Measurements from ENCODE around the gene EID1. TPM values are rescaled to one million over a fixed set of nuclear protein-coding genes. Genes with fewer than 3 reads are reported as not detected.
"Not testable (repeated sequence)": the region's sequence is repeated elsewhere in the genome, so short reads cannot be mapped to it uniquely, and the experiment has no call there.

The EID1 gene
- polyA plus RNA-seq (2012; ENCODE audit: missing spikeins): 94.7 TPM

- TF ChIP-seq POLR2AphosphoS5 (IDR thresholded peaks at IDR 0.05; ENCODE audit: low read depth, low read length) (peak; percentile 83), TAF1 (IDR thresholded peaks at IDR 0.05; ENCODE audit: borderline replicate concordance, low read depth, low read length) (peak; percentile 63; the same call in 1 of the 2 replicates), POLR2A (IDR thresholded peaks at IDR 0.05; ENCODE audit: low read depth, low read length) (peak; percentile 83)
- FAIRE-seq (peak; percentile 97), DNase-seq (ENCODE audit: insufficient read length) (peak; percentile 61)
Measured at GRCh38 chr15:48877630-48878595, at the start of gene EID1. Gene EID1, plus strand, starts transcription at chr15:48878134. Its CDS starts 43 bp downstream, at chr15:48878177.

- TF ChIP-seq POLR2A (IDR thresholded peaks at IDR 0.05; ENCODE audit: low read depth, low read length) (no peak), POLR2AphosphoS5 (IDR thresholded peaks at IDR 0.05; ENCODE audit: low read depth, low read length) (no peak), TAF1 (IDR thresholded peaks at IDR 0.05; ENCODE audit: borderline replicate concordance, low read depth, low read length) (no peak)
- DNase-seq (ENCODE audit: insufficient read length) (no peak), FAIRE-seq (no peak)
Measured at GRCh38 chr15:48828471-48828870, 49.5 kb upstream of the EID1 start.

- DNase-seq (ENCODE audit: insufficient read length) (no peak), FAIRE-seq (no peak)
- no peak for TF ChIP-seq POLR2AphosphoS5 (IDR thresholded peaks at IDR 0.05; ENCODE audit: low read depth, low read length)
- no peak for TF ChIP-seq TAF1 (IDR thresholded peaks at IDR 0.05; ENCODE audit: borderline replicate concordance, low read depth, low read length)
- no peak for TF ChIP-seq POLR2A (IDR thresholded peaks at IDR 0.05; ENCODE audit: low read depth, low read length)
Measured at GRCh38 chr15:48828906-48829305, 49.0 kb upstream of the EID1 start.

GRCh38 chr15:48832648-48833047 lies 45.3 kb upstream of the EID1 start:
- DNase-seq (ENCODE audit: insufficient read length) (no peak), FAIRE-seq (no peak)
- TF ChIP-seq POLR2A (IDR thresholded peaks at IDR 0.05; ENCODE audit: low read depth, low read length): no peak
- TF ChIP-seq POLR2AphosphoS5 (IDR thresholded peaks at IDR 0.05; ENCODE audit: low read depth, low read length): no peak
- no peak for TF ChIP-seq TAF1 (IDR thresholded peaks at IDR 0.05; ENCODE audit: borderline replicate concordance, low read depth, low read length)

GRCh38 chr15:48833526-48834239 lies 44.3 kb upstream of the EID1 start:
- TF ChIP-seq POLR2AphosphoS5 (IDR thresholded peaks at IDR 0.05; ENCODE audit: low read depth, low read length) (no peak), TAF1 (IDR thresholded peaks at IDR 0.05; ENCODE audit: borderline replicate concordance, low read depth, low read length) (no peak), POLR2A (IDR thresholded peaks at IDR 0.05; ENCODE audit: low read depth, low read length) (no peak)
- FAIRE-seq: no peak
- DNase-seq (ENCODE audit: insufficient read length): no peak

GRCh38 chr15:48834756-48835155 lies 43.2 kb upstream of the EID1 start:
- TF ChIP-seq POLR2AphosphoS5 (IDR thresholded peaks at IDR 0.05; ENCODE audit: low read depth, low read length) (no peak), POLR2A (IDR thresholded peaks at IDR 0.05; ENCODE audit: low read depth, low read length) (no peak), TAF1 (IDR thresholded peaks at IDR 0.05; ENCODE audit: borderline replicate concordance, low read depth, low read length) (no peak)
- DNase-seq (ENCODE audit: insufficient read length) (no peak), FAIRE-seq (no peak)

GRCh38 chr15:48842501-48842900 lies 35.4 kb upstream of the EID1 start:
- FAIRE-seq (no peak), DNase-seq (ENCODE audit: insufficient read length) (no peak)
- TF ChIP-seq POLR2A (IDR thresholded peaks at IDR 0.05; ENCODE audit: low read depth, low read length) (no peak), TAF1 (IDR thresholded peaks at IDR 0.05; ENCODE audit: borderline replicate concordance, low read depth, low read length) (no peak), POLR2AphosphoS5 (IDR thresholded peaks at IDR 0.05; ENCODE audit: low read depth, low read length) (no peak)

- TF ChIP-seq POLR2AphosphoS5 (IDR thresholded peaks at IDR 0.05; ENCODE audit: low read depth, low read length): no peak
- no peak for TF ChIP-seq TAF1 (IDR thresholded peaks at IDR 0.05; ENCODE audit: borderline replicate concordance, low read depth, low read length)
- no peak for TF ChIP-seq POLR2A (IDR thresholded peaks at IDR 0.05; ENCODE audit: low read depth, low read length)
- DNase-seq (ENCODE audit: insufficient read length) (no peak), FAIRE-seq (no peak)
Measured at GRCh38 chr15:48845123-48845522, 32.8 kb upstream of the EID1 start.

GRCh38 chr15:48850648-48851047 lies 27.3 kb upstream of the EID1 start:
- FAIRE-seq (no peak), DNase-seq (ENCODE audit: insufficient read length) (no peak)
- TF ChIP-seq POLR2A (IDR thresholded peaks at IDR 0.05; ENCODE audit: low read depth, low read length) (no peak), TAF1 (IDR thresholded peaks at IDR 0.05; ENCODE audit: borderline replicate concordance, low read depth, low read length) (no peak), POLR2AphosphoS5 (IDR thresholded peaks at IDR 0.05; ENCODE audit: low read depth, low read length) (no peak)

GRCh38 chr15:48851956-48852355 lies 26.0 kb upstream of the EID1 start:
- no peak for FAIRE-seq
- no peak for TF ChIP-seq POLR2A (IDR thresholded peaks at IDR 0.05; ENCODE audit: low read depth, low read length)
- TF ChIP-seq POLR2AphosphoS5 (IDR thresholded peaks at IDR 0.05; ENCODE audit: low read depth, low read length): no peak
- TF ChIP-seq TAF1 (IDR thresholded peaks at IDR 0.05; ENCODE audit: borderline replicate concordance, low read depth, low read length): no peak

GRCh38 chr15:48854434-48854833 lies 23.5 kb upstream of the EID1 start:
- DNase-seq (ENCODE audit: insufficient read length); FAIRE-seq: not testable (repeated sequence)

More at GRCh38 chr15:48851956-48852355, 26.0 kb upstream of the EID1 start:
- DNase-seq (ENCODE audit: insufficient read length): no peak
